ENCODE data around the gene ELN. TPM values are rescaled to one million over a fixed set of nuclear protein-coding genes. Genes with fewer than 3 reads are reported as not detected.

ELN gene
- total RNA-seq, 4 donors from 2014 or later = 29.0 to 65.7 (median 50.8) TPM

- TF ChIP-seq POLR2A (IDR thresholded peaks at IDR 0.05) = no peak
- TF ChIP-seq, protein P1, sequence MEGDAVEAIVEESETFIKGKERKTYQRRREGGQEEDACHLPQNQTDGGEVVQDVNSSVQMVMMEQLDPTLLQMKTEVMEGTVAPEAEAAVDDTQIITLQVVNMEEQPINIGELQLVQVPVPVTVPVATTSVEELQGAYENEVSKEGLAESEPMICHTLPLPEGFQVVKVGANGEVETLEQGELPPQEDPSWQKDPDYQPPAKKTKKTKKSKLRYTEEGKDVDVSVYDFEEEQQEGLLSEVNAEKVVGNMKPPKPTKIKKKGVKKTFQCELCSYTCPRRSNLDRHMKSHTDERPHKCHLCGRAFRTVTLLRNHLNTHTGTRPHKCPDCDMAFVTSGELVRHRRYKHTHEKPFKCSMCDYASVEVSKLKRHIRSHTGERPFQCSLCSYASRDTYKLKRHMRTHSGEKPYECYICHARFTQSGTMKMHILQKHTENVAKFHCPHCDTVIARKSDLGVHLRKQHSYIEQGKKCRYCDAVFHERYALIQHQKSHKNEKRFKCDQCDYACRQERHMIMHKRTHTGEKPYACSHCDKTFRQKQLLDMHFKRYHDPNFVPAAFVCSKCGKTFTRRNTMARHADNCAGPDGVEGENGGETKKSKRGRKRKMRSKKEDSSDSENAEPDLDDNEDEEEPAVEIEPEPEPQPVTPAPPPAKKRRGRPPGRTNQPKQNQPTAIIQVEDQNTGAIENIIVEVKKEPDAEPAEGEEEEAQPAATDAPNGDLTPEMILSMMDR (IDR thresholded peaks at IDR 0.05) = no peak
- intact Hi-C loops (cut with DNase I) = no loop called here
- Histone ChIP-seq H3K4me3 (replicated peaks in 1 of 3) (no peak overlapping the region), H3K4me1 (no peaks in the 10 kb centered on the region), H3K27me3 (no peaks in the 10 kb centered on the region), H3K36me3 (no peaks in the 10 kb centered on the region), H3K9me3 (no peaks in the 10 kb centered on the region), H3K27ac (no peak overlapping the region)
- no peak for DNase-seq
- WGBS, 2 donors = 87 to 92% methylated on average over 8 to 22 of the region's 22 CpGs
Observed at GRCh38 chr7:73983437-73984164, 44.4 kb upstream of the ELN start.

GRCh38 chr7:73984481-73985205 lies 43.3 kb upstream of the ELN start:
- WGBS, 2 donors = 85% methylated on average over 16 to 19 of the region's 19 CpGs
- H3K9me3 ChIP-seq = no peaks in the 10 kb centered on the region
- no peak overlapping the region for H3K4me3 ChIP-seq (replicated peaks in 1 of 3)
- H3K27ac ChIP-seq = no peak overlapping the region
- no peak for DNase-seq
- H3K36me3 ChIP-seq = no peaks in the 10 kb centered on the region
- H3K4me1 ChIP-seq = no peaks in the 10 kb centered on the region
- intact Hi-C loops (cut with DNase I) = no loop called here
- no peak for TF ChIP-seq POLR2A (IDR thresholded peaks at IDR 0.05)
- TF ChIP-seq, protein P1 (IDR thresholded peaks at IDR 0.05) = no peak
- H3K27me3 ChIP-seq = no peaks in the 10 kb centered on the region

GRCh38 chr7:73985737-73986141 lies 42.2 kb upstream of the ELN start:
- H3K4me1 ChIP-seq = no peaks in the 10 kb centered on the region
- intact Hi-C loops (cut with DNase I) = no loop called here
- no peak for DNase-seq
- no peaks in the 10 kb centered on the region for H3K27me3 ChIP-seq
- H3K36me3 ChIP-seq = no peaks in the 10 kb centered on the region
- H3K9me3 ChIP-seq = no peaks in the 10 kb centered on the region
- TF ChIP-seq, protein P1 (IDR thresholded peaks at IDR 0.05) = no peak
- TF ChIP-seq POLR2A (IDR thresholded peaks at IDR 0.05) = no peak
- H3K4me3 ChIP-seq (replicated peaks in 1 of 3) = no peak overlapping the region
- no peak overlapping the region for H3K27ac ChIP-seq
- WGBS, 2 donors = 80 to 82% methylated on average over 6 to 8 of the region's 13 CpGs

DNA sequence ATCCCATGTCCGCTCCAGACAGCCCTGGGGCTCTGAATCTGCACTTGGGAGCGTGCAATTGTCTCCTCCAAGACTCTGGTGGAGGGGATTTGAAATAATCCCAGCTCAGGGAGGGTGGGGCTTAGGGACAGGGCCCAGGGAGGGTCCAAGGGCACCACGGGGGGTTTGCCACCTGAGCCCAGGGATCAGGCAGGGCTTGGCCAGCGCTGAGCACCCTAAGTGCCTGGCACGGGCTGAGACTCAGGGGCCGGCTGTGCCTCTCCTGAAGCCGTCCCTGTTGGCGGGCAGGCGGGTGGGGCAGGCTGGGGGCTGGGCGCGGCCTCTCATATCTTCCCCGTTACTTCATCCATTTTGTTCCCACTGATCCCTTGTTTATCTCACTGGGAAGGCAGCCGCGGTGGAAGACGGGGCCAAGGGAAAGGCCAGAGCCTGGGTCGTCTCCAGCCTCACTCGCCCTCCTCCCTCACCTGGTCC lies 41.8 kb upstream of the ELN start:
- TF ChIP-seq, protein P1 (IDR thresholded peaks at IDR 0.05) = no peak
- no peak for TF ChIP-seq POLR2A (IDR thresholded peaks at IDR 0.05)
- DNase-seq = no peak
- no peaks in the 10 kb centered on the region for H3K4me1 ChIP-seq
- intact Hi-C loops (cut with DNase I) = no loop called here
- H3K4me3 ChIP-seq (replicated peaks in 1 of 3) = no peak overlapping the region
- H3K9me3 ChIP-seq = no peaks in the 10 kb centered on the region
- no peaks in the 10 kb centered on the region for H3K27me3 ChIP-seq
- H3K36me3 ChIP-seq = no peaks in the 10 kb centered on the region
- H3K27ac ChIP-seq = no peak overlapping the region
- WGBS, 2 donors = 76 to 85% methylated on average over 16 to 17 of the region's 17 CpGs

GRCh38 chr7:73987298-73987697 lies 40.7 kb upstream of the ELN start:
- Histone ChIP-seq H3K4me3 (replicated peaks in 1 of 3) (no peak overlapping the region), H3K27me3 (no peaks in the 10 kb centered on the region), H3K4me1 (peaks cover 0 to 1% of the 10 kb centered on the region in 2 donors), H3K27ac (no peak overlapping the region), H3K9me3 (no peaks in the 10 kb centered on the region), H3K36me3 (no peaks in the 10 kb centered on the region)
- 89% methylated on average over 4 of the region's 4 CpGs for WGBS, 2 donors
- intact Hi-C loops (cut with DNase I) = no loop called here
- TF ChIP-seq, protein P1 (IDR thresholded peaks at IDR 0.05) = no peak
- TF ChIP-seq POLR2A (IDR thresholded peaks at IDR 0.05) = no peak
- no peak for DNase-seq

All from thyroid gland (tissue), 4 donors.